Measurements from ENCODE around the gene TRIM44.

DNA sequence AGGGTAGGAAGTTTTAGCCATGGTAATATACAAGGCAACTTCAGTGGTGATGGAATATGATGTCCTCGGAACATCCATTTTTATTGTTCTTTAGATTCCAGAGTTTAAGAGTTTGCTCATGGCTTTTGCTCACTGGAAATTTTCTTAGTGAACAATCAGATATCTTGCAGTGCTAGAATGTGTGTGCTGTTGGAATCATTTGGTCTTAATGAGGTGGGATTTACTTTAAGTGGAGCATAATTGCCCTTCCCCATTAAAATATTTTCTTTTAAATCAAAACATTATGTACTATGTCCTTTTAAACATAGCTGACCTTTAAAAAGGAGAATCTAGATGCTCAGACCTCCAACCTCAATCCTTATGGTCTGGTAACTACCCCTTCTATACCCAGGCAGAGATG, 204.0 kb downstream of the TRIM44 start:
- TF ChIP-seq, protein P1, sequence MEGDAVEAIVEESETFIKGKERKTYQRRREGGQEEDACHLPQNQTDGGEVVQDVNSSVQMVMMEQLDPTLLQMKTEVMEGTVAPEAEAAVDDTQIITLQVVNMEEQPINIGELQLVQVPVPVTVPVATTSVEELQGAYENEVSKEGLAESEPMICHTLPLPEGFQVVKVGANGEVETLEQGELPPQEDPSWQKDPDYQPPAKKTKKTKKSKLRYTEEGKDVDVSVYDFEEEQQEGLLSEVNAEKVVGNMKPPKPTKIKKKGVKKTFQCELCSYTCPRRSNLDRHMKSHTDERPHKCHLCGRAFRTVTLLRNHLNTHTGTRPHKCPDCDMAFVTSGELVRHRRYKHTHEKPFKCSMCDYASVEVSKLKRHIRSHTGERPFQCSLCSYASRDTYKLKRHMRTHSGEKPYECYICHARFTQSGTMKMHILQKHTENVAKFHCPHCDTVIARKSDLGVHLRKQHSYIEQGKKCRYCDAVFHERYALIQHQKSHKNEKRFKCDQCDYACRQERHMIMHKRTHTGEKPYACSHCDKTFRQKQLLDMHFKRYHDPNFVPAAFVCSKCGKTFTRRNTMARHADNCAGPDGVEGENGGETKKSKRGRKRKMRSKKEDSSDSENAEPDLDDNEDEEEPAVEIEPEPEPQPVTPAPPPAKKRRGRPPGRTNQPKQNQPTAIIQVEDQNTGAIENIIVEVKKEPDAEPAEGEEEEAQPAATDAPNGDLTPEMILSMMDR (conservative IDR thresholded peaks at IDR 0.05; ENCODE audit: low read length): no peak
- TF ChIP-seq EZH2phosphoT487 (IDR thresholded peaks at IDR 0.05; ENCODE audit: borderline replicate concordance, low read depth, low read length): no peak
